Adipocyte (in vitro differentiated cells): Measurements from ENCODE around the gene FADS6.

Source experiments
- DNase-seq: peaks from one replicate; pipeline ENCODE4 v3.0.0-alpha.2; 2015; ENCODE audit warnings: low read depth
- H3K27me3 ChIP-seq: replicated peaks from 2 replicates; pipeline ENCODE4 v1.7.0; 2013; ENCODE audit warnings: mild to moderate bottlenecking, low read length, moderate library complexity; ENCODE audit not compliant: control insufficient read depth, insufficient read depth
- H3K36me3 ChIP-seq: 2 replicates; pipeline ENCODE4 v1.7.0; 2013; ENCODE audit warnings: low read length, mild to moderate bottlenecking, moderate library complexity; ENCODE audit not compliant: control insufficient read depth, insufficient read depth, severe bottlenecking
- H3K4me1 ChIP-seq: 2 replicates; pipeline ENCODE4 v1.7.0; 2013; ENCODE audit warnings: mild to moderate bottlenecking, low read length, moderate library complexity; ENCODE audit not compliant: control insufficient read depth, insufficient read depth
- H3K4me3 ChIP-seq: 2 replicates; pipeline ENCODE4 v1.7.0; 2013; ENCODE audit warnings: mild to moderate bottlenecking, low read length, moderate library complexity
- H3K9ac ChIP-seq: 2 replicates; pipeline ENCODE4 v1.7.0; 2013; ENCODE audit warnings: mild to moderate bottlenecking, low read length, moderate library complexity
- H3K9me3 ChIP-seq: 2 replicates; pipeline ENCODE4 v1.7.0; 2013; ENCODE audit warnings: mild to moderate bottlenecking, low read length, moderate library complexity; ENCODE audit not compliant: control insufficient read depth

Gene FADS6

DNA sequence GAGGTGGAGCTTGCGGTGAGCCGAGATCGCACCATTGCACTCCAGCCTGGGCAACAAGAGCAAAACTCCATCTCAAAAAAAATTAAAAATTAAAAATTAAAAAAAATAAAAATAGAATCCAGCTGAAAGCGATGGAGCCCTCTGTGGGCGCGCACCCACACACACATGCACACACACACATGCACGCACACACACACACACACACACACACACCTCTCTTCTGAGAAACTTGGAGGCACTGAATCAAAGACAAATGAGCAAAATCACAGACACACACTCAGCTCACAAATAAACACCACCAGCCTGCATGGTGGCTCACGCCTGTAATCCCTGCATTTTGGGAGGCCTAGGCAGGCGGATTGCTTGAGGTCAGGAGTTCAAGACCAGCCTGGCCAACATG, 9.6 kb upstream of the FADS6 start:
- DNase-seq = no peak
- H3K4me3 ChIP-seq = no peak overlapping the region
- H3K27me3 ChIP-seq = peaks cover 45% of the 10 kb centered on the region

GRCh38 chr17:74901353-74902135, 8.1 kb upstream of the FADS6 start:
- Histone ChIP-seq H3K4me1 (no peaks in the 10 kb centered on the region), H3K4me3 (no peak overlapping the region), H3K36me3 (no peaks in the 10 kb centered on the region), H3K9me3 (peaks cover 4% of the 10 kb centered on the region), H3K9ac (no peak overlapping the region), H3K27me3 (peaks cover 46% of the 10 kb centered on the region)
- DNase-seq = no peak

More for the DNA sequence above, 9.6 kb upstream of the FADS6 start:
- Histone ChIP-seq H3K36me3 (no peaks in the 10 kb centered on the region), H3K9ac (no peak overlapping the region), H3K4me1 (no peaks in the 10 kb centered on the region), H3K9me3 (peaks cover 4% of the 10 kb centered on the region)

GRCh38 chr17:74900208-74900607, 6.8 kb upstream of the FADS6 start:
- Histone ChIP-seq H3K4me1 (no peaks in the 10 kb centered on the region), H3K9ac (no peak overlapping the region), H3K36me3 (no peaks in the 10 kb centered on the region), H3K9me3 (peaks cover 4% of the 10 kb centered on the region), H3K4me3 (no peak overlapping the region), H3K27me3 (peaks cover 57% of the 10 kb centered on the region)
- no peak for DNase-seq

- no peak for DNase-seq
- Histone ChIP-seq H3K4me1 (no peaks in the 10 kb centered on the region), H3K27me3 (peaks cover 58% of the 10 kb centered on the region)
Observed at GRCh38 chr17:74898376-74898946, 5.0 kb upstream of the FADS6 start.

DNA sequence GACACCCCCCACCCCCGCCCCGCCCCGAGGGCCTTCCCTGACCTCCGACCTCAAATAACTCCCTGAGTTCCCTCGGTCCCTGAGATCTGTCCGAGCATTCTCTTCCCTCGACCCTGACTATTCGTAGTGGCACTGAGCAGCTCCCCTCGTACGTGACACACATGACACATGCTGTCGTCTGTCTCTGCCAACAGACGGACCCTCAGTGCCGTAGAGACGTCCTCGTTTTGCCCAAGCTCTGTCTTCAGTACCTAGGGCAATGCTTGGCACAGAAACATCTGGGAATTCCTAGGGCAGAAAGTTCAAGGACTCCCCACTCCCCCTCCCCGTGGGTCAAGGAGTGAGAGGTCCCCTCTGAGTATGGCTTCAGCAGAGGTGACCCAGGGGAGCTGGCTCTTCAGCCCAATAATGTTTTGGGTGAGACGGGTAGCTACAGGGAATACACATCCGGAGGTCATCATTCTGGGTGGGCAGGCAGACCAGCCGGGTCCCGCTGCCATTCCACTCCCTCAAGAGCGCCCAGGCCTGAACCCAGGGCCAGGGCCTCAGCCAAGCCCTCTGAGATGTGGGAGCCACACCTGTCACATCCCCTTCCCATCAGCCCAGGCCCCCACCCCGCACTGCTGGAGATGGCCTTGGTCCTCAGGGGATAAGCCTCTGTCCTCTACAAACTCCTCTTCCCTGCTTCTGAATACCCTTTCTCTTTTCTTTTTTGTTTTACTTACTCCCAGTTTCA, 671 bp upstream of the FADS6 start:
- DNase-seq = no peak
- Histone ChIP-seq H3K9ac (no peak overlapping the region), H3K4me3 (no peak overlapping the region), H3K36me3 (no peaks in the 10 kb centered on the region), H3K9me3 (no peaks in the 10 kb centered on the region), H3K27me3 (peaks cover 60% of the 10 kb centered on the region), H3K4me1 (no peaks in the 10 kb centered on the region)

More at GRCh38 chr17:74898376-74898946, 5.0 kb upstream of the FADS6 start:
- Histone ChIP-seq H3K9ac (no peak overlapping the region), H3K36me3 (no peaks in the 10 kb centered on the region), H3K9me3 (peaks cover 4% of the 10 kb centered on the region), H3K4me3 (no peak overlapping the region)

GRCh38 chr17:74892013-74892841, 1.2 kb downstream of the FADS6 start:
- H3K27me3 ChIP-seq = peaks cover 71% of the 10 kb centered on the region
- H3K4me1 ChIP-seq = no peaks in the 10 kb centered on the region
- no peak overlapping the region for H3K4me3 ChIP-seq
- no peak for DNase-seq
- no peaks in the 10 kb centered on the region for H3K36me3 ChIP-seq
- H3K9me3 ChIP-seq = no peaks in the 10 kb centered on the region
- H3K9ac ChIP-seq = no peak overlapping the region

GRCh38 chr17:74890554-74890953, 2.9 kb downstream of the FADS6 start:
- no peaks in the 10 kb centered on the region for H3K4me1 ChIP-seq
- H3K9me3 ChIP-seq = no peaks in the 10 kb centered on the region
- peaks cover 66% of the 10 kb centered on the region for H3K27me3 ChIP-seq
- DNase-seq = no peak
- H3K9ac ChIP-seq = no peak overlapping the region
- H3K36me3 ChIP-seq = no peaks in the 10 kb centered on the region
- H3K4me3 ChIP-seq = no peak overlapping the region

- Histone ChIP-seq H3K36me3 (no peaks in the 10 kb centered on the region), H3K9ac (no peak overlapping the region), H3K4me3 (no peak overlapping the region), H3K27me3 (peaks cover 57% of the 10 kb centered on the region), H3K4me1 (no peaks in the 10 kb centered on the region), H3K9me3 (no peaks in the 10 kb centered on the region)
- no peak for DNase-seq
Observed at GRCh38 chr17:74888469-74888868, 5.0 kb downstream of the FADS6 start.

DNA sequence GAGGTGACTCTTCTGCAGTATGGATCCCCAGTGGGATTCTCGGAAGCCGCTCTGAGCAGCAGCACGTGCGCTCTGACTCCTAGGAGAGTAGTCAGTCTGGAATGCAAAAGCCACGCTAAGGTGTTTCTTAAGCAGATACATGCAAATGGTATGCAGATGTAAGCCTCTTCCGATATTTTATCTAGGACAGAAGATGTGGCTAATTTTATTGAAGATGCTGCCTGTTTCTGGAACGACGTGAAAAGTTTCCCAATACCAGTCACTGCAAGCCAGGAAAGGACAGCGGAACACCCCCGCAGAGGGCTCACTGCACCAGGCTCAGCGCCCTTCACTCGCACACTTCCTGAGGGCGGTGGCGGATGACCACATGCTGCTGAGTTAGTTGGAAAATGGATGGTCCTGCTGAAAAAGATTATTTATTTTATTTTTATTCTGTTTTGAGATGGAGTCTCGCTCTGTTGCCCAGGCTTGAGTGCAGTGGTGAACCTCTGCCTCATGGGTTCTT, 10.1 kb downstream of the FADS6 start:
- H3K4me1 ChIP-seq = no peaks in the 10 kb centered on the region
- H3K4me3 ChIP-seq = no peak overlapping the region
- H3K36me3 ChIP-seq = no peaks in the 10 kb centered on the region
- peaks cover 44% of the 10 kb centered on the region for H3K27me3 ChIP-seq
- DNase-seq = no peak
- no peak overlapping the region for H3K9ac ChIP-seq
- H3K9me3 ChIP-seq = no peaks in the 10 kb centered on the region

DNA sequence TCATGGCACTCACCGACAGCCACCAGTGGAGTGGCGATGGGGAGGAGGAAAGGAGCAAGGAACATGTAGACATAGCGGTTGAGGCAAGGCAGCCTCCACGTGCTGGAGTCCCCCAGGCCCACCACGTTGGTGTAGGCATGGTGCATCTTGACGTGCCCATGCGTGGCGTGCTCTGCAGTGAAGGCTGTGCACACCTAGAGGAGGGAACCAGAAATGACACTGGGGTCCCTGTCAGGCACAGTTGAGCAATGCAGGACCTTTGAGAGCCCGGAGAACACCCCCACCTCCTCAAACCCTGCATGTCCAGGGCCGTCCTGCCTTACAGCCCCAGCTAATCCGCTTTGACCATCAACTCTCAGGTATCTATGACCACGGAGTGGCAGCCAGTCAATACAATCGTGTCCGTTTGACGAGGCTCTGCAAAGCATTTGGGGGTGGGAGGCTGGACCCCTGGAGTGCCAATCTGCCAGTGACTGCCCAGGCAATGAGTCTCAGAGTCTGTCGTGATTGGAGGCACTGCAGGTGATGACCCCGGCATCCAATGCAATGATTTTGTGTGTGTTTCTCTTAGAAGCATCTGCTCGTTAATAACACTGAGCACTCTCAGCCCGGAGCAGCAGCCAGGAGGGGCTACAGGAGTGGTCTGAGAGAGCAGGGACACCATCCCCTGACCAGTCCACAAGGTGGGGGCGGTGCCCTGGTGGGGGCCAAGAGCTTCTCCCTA, 10.8 kb downstream of the FADS6 start:
- H3K4me1 ChIP-seq = no peaks in the 10 kb centered on the region
- H3K9me3 ChIP-seq = no peaks in the 10 kb centered on the region
- no peaks in the 10 kb centered on the region for H3K36me3 ChIP-seq
- no peak overlapping the region for H3K4me3 ChIP-seq
- no peak overlapping the region for H3K9ac ChIP-seq
- no peak for DNase-seq
- peaks cover 41% of the 10 kb centered on the region for H3K27me3 ChIP-seq
